Measurements from ENCODE around the gene TRHDE.

GRCh38 chr12:72444566-72444965 lies 172.4 kb downstream of the TRHDE start:
- TF ChIP-seq POLR2A (IDR thresholded peaks at IDR 0.05) (no peak), POLR2AphosphoS5 (IDR thresholded peaks at IDR 0.05; ENCODE audit: insufficient read depth in 1 of 2, low read depth in 1 of 2) (no peak)

Data from vagina (tissue), 2 donors.